Sciatic nerve (tissue), 2 donors: Measurements from ENCODE around the gene EPS8L1. TPM values are rescaled to one million over a fixed set of nuclear protein-coding genes. Genes with fewer than 3 reads are reported as not detected.

Experiments used
- ATAC-seq: fragments of 200-7000 bp; cut with Tn5 transposase; one replicate; pipeline ENCODE4 v1.9.1; 2020; ENCODE audit warnings: mild to moderate bottlenecking, moderate library complexity
- DNase-seq: peaks from one replicate; pipeline ENCODE4 v3.0.0-alpha.2; 2020; ENCODE audit warnings: low spot score
- intact Hi-C: fragments of 100-400 bp; cut with DNase I; formaldehyde crosslinking; loops from one replicate; pipeline ENCODE4 v1.14.2; 2022
- total RNA-seq: library from RNA; stranded (reverse); fragmentation: NEBNext Ultra II Directional; extraction: Animal tissue kit (Norgen Biotek cat#: 25700); gene quantifications from one replicate; pipeline ENCODE4 v1.2.1, GENCODE V29; 2021
- donor health status: DM: no; HTN: no; CAD: no.
- donor health status: DM: no; HTN: no; CAD: no.

EPS8L1 gene
- total RNA-seq, 1 donor from 2014 or later: 1.2 TPM

DNA sequence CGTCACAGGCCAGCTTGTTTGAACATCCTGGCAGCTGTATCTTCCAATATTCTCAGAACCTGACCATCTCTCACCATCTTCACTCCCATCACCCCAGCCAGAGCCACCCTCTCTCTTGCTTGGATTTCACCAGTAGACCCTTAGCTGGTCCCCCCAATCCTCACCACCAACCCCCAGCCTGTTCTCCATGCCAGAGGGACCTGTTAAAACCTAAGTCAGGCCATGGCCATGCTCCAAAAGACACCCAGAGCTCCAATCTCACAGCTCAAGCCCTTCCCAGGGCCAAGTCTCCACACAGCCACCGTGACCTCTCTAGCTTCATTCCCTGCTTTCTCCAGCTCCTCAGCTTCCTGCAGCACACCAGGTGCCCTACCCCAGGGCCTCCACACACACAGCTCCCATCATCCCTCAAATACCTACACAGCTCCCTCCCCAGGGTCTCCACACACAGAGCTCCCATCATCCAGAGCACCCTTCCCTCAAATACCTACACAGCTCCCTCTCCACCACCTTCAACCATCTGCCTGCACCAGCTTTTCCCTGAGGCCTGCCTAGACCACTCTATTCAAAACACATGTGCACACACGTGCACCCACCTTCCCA, 13.8 kb downstream of the EPS8L1 start:
- DNase-seq (no peak), ATAC-seq (no peak)
- intact Hi-C loops: no loop called here

DNA sequence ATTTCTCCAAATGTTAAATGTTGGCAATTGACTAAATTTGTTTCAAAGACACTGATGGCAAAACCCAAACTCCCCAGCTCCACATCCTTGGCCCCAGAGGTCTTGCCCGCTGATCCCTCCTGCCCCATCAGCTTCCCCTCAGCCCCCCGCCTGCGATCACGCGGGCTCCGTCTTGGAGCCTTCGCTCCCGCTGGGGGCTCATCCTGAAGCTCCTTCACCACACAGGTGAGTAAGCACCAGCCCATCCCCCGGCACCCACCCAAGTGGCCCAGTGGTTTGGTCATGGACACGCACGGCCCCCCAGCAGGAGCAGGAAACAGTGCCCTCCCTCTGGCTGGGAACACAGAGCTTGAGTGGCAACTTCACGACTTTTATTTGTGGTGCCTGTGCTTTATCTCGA, 14.9 kb downstream of the EPS8L1 start:
- DNase-seq (no peak), ATAC-seq (no peak)
- intact Hi-C loops: no loop called here

DNA sequence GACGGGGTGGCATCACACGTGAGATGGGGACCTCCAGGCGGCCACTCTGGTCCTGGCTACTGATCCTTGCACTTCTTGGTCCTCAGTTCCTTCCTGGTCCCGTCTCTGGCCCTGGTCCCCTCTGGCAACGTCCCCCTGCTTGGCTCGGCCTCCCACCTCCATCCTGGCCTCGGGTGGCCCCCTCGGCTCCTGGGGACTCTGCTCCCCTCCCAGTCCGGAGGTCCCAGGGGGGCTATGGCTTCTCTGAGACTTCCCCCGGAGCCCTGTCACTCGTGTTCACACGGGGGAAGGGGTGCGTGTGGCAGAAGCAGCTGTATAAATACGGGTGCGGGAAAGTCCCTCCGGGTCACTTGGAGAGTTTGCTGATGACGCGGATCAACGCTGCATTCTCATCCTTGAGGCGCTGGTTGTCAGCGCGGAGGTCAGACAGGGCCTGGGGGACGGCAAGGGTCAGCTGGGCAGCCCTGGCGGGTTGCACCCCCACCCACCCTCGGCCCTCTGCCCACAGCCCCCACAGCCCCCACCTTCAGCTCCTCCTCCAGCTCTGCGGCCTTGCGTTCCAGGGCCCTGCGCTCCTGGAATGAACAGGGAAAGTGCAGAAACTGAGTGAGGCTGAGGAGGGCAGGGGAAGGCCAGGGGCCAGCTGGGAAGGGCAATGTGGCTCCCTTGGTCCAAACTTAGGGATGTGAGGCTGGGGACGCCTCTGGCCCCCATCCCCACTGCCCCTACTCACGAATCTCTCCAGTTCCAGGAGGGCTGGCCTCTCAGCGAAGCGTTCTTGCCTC, 15.6 kb downstream of the EPS8L1 start:
- DNase-seq (no peak), ATAC-seq (no peak)
- intact Hi-C loops: no loop called here

DNA sequence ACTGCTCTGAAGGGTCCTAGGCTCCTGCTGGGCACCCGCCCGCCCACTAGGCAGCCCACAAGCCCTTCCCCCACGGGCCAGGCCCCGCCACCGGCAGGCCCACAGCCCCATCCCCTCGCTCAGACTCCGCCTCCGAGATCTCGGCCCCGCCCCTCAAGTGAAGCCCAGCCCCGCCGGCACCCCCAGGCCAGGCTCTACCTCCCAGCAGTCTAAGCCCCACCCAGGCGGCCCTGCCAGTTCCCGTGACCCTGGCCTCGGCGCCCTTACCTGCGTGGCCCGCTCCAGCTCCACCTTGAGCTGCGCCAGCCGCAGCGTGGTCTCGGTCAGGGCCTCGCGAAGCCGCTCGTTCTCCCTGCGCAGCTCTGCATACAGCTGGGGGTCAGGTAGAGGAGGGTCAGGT, 16.3 kb downstream of the EPS8L1 start:
- intact Hi-C loops: no loop called here
- ATAC-seq: no peak
- DNase-seq: no peak

DNA sequence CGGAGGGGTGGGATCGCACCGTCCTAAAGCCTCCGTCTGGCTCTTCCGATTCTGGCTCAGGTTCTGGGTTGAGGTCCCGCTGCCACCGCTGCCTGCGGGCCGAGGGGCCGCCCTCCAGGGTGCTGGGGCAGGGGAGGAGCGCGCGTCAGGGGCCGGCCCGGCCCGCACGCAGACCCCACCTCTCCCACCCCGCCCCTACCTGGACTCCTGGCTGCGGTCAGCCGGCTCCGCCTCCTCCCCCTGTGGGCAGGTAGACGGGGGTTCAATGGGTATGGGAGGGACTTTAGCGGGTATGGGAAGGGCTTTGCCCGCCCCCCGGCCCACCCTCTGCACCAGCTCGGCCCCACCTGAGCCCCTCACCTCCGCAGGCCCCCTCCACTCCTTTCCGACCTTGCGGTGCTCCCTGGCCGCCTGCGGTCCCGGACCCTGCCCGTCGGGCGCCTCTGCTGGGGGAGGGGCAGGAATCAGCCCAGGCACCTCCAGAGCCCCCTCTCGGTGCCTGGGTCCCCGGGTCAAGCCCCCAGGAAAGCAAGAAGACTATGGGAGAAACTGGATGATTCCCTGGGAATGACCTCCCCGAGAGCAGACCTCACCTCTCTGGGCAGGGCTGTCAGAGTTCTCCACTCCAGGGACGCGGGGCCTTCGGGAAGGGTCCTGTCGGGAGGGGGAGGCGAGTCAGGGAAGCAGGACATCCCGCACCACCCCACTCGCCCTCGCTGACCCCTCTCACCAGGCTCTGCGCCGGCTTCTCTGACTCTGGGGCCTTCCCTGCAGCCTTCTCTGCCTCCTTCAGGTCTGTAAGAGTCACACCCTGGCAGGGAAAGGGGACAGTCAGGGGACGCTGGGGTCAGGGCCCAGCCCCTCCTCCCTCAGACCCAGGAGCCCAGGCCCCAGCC, 17.0 kb downstream of the EPS8L1 start:
- ATAC-seq (no peak), DNase-seq (no peak)
- intact Hi-C loops: no loop called here

DNA sequence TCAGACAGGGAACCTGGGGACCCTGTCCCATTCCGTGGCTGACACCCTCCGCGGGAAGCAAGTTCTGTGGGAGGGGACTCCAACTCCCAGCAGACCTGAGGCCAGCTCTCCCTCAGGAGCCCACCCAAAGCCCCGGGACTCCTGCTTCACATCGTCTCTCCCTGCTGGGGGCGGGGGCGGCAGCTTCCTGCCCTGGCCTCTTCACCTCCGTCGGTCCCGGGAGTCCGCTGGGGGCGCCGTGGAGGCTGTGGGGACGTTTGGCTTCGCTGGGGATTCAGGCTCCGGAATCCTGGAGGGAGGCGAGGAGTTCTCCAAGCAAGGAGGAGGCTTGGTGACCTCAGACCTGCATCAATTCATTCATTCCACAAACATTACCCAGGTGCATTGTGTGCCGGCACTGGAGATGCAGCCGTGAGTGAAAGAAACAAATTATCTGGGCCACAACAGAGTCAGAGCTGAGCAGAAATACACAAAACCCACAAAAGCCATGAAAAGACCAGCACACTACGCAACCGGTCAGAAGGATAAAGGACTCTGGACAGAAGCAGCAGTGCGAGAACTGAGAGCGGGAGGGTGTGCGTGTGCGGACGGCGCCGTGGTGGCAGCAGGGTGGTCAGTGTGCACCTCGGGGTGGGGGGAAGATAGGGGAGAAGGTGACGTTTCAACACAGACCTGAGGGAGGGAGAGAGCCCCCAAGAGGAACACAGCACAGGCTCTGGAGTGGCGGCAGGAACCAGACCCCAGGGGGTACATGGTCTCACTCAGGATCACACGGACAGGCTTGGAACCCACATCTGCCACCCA, 19.0 kb downstream of the EPS8L1 start:
- ATAC-seq (no peak), DNase-seq (no peak)
- intact Hi-C loops: no loop called here

DNA sequence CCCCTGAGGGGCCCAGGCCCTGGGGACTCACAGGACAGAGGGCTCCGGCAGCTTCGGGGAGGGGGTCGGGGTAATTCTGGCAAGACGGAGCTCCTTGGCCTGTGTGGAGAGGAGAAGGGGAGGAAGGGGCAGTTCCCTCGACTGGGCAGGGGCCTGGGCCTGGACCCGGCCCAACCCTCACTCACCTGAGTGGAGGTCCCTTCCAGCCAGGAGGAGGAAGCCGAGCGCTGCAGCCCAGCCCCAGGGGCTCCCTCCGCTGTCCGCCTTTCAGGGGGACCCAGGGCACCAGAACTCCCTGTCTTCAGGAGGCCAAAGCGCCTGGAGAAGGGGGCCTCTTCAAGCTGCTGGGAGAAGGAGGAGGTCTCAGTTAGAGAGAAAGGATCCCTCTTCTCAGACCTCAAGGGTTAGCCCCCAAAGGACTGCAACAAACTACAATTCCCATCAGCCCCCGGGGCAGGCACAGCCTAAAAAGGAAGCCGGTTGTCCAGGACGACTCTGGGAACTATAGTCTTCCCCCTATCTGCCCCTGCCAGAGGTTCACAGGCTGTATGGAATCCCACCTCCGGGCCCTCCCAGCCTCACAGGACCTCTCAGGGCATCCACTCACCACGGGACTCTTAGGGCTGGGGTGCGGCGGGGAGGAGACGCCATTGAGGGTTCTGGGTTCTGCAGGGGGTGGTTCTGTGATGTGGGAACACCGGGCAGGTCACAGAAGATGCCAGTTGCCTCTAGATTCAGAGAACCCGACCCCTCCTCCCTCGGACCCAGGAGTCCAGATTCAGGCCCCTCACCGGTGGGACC, 19.8 kb downstream of the EPS8L1 start:
- ATAC-seq (no peak), DNase-seq (no peak)
- intact Hi-C loops: no loop called here

DNA sequence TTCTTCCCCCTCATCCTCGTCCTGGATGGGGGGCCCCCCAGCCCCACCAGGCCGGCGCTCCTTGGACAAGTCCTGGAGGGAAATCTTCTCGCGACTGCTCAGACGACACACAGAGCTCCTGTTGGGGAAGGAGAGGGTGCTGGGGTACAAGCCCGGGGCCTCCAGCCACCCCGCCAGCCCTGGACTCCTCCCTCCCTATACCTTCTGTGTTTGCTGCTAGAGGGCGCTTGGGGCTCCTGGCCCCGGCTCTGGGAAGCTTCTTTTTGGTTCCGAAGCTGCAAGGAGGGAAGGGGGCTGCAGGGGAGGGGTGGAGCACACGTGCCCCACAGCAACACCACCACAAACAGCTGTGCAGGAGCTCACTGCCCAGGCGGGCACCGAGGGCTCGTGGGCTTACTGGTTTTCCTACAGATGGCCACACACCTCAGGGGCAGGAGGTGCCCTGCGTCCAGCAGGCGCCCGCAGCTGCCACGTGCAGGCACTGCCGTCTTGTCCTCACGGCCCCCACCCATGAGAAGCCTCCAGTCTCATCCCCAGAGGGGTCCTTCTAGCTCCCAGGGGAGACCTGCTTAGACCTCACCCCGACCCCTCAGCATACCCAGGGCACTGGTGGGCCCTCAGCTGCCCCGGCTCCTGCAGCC, 20.5 kb downstream of the EPS8L1 start:
- intact Hi-C loops: no loop called here
- no peak for DNase-seq
- no peak for ATAC-seq

DNA sequence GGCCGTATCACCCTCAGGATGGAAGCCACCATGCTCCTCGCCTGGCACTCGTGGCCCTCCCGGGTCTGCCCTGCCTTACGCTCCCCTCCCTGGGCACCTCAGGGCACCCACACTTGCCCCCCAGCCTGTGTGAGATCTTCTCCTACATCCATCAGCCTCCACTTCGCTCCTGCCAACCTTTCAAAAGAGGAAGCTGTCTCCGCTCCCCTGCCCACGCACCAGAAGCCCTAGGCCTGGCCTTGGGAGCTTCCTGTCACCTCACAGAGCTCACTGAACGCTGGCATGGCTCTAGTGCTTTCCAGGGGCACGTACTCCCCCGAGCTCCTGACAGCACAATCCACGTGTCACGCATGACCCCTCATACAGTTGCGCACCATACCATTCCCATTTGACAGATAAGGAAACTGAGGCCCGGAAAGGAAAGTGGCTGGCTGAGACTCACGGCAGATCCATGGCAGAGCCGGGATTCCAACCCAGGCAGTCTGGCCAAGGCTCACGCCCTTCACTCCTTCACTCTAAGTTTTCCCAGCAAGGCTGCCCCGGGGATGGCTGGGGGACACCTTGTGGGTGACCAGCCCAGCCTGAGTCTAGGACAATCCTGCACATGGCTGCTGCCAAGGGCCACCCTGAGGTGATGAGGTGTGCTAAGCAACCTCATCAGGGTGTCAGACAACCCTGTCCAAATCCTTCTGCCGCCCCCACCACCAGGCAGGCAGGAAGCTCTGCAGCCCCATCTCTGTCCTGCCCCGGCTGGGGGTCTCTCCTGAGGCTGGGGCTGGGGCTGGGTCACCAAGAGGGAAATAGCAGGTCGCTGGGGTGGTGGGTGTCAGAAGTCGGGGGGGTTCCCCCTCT, 22.4 kb downstream of the EPS8L1 start:
- no peak for DNase-seq
- no peak for ATAC-seq
- intact Hi-C loops: no loop called here

DNA sequence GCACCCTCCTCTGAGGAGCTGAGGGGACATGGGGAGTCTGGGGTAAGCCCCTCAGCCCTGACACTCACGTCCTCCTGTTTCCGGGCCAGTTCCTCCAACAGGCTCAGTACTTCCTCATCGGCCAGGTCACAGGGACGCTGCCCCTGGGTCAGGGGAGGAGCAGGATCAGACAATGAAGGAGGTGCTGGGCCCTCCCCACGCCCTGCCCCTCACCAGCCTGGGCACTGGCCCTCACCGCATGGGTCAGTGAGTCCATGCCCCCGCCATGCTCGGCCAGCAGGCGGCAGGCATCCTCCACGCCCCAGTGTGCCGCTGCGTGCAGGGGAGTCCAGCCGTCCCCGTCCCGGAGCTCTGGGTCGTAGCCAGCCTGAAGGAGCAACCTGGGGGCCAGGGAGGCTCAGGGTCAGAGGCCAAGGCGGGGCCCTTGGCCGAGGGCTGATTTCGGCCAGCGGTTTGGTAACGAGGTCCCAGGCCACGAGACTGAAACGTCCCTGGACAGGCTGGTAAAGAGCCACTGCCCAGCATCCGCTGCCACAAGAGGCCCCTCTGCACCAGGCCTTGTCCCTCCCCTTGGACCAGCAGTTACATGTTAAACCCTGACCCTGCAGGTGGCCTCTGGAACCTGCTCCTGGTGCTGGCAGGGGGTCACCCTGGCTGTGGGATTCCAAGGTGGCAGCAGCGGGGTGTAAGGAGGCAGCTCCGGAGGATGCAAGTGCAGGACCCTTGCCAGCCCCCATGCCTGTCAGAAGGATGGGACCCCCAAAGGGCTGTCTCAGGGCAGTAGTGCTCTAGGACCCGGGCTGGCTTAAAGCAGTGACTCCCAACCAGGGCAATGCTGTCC, 23.3 kb downstream of the EPS8L1 start:
- no peak for DNase-seq
- no peak for ATAC-seq
- intact Hi-C loops: no loop called here

DNA sequence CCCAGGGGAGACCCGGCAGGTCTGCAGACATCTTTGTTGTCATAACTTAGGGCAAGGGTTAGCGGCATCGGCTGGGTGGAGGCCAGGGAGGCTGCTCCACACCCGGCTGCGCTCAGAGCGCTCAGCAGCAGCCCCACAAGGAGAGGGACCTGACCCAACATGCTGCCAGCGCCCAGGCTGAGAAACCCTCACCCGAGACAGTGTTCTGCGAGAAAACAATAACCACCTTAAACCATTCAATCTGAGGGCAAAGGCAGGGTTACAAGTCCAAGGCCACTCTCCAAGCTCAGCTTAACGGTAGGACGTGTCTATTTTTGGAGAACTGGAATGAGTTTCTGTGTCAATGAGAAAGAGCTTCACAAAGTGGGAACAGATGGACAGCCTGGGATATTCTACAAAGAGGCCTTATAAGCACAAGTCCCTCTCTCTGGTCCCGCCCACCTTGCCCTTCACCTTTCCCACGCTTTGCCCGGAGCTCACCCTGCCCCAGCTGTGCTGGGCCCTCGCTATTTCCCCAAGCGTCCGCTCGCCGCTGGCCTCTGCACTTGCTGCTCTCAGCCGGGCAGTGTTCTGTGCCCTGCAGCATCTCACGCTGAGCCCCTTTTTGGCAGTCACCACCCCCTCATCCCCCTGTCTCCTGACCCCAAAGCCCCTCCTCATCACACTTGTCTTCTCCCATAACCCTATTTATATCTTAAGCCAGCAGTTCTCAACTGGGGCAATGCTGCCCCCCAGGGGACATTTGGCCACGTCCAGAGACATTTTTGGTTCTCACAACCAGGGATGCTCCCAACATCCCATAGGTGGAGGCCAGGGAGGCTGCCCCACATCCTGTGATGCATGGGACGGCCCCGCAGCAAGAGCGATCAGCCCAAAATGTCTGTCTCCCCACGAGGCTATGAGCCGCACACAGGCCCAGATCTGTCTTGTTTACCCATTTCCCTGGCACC, 24.2 kb downstream of the EPS8L1 start:
- no peak for DNase-seq
- peak; percentile 76 for ATAC-seq
- intact Hi-C loops: no loop called here

DNA sequence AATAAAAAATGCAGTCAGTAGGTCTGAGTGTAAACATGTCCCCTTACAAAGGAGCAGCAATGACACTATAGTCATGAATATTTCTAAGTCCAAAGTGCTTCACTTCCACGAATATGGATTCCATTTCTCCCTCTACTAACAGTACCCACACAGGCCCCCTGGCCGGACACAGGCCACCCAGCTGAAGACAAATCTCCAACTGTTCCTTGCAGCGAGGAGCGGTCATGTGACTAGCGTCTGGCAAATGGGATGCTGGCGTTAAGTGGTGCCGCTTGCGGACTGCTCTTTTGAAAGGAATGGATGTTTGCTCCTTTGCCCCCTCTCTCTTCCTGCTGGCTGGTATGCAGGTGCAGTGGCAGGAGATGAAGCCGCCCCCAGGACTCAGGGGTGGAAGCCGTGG, 25.6 kb downstream of the EPS8L1 start:
- DNase-seq (no peak), ATAC-seq (no peak)
- intact Hi-C loops: no loop called here

DNA sequence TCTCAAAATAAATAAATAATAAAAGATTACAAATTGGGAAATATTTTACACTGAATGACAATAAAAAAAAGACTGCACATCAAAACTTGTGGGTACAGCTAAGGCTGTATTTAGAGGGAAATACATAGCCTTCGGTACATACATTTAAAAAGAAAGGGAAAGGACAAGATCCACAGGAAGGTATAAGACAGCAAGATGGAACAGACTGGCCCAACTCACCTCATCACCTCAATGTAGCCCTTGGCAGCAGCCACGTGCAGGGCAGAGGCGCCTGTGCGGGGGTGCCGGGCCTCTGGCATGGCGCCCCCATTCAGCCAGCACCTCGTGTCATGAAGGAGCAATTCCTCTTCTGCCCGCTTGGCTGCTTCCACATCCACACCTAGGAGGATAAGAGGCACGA, 27.5 kb downstream of the EPS8L1 start:
- intact Hi-C loops: no loop called here
- no peak for ATAC-seq
- DNase-seq: no peak

DNA sequence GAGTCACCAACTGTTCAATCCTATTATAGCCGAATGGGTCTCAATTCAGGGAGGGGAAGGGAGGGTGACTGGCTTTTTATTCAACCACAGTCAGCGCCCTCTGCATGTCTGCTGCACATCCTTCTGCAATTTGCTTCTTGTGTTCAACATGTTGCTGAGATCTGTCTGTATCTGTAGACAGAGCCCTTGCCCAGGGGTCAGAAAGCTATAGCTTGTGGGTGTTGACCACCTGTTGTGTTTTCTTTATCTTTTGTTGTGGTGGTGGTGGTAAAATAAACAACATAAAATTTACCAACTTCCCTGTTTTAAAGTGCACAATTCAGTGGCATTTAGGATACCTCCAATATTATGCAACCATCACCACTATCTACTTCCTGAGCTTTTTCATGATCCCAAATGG, 29.6 kb downstream of the EPS8L1 start:
- ATAC-seq (no peak), DNase-seq (no peak)
- intact Hi-C loops: no loop called here

DNA sequence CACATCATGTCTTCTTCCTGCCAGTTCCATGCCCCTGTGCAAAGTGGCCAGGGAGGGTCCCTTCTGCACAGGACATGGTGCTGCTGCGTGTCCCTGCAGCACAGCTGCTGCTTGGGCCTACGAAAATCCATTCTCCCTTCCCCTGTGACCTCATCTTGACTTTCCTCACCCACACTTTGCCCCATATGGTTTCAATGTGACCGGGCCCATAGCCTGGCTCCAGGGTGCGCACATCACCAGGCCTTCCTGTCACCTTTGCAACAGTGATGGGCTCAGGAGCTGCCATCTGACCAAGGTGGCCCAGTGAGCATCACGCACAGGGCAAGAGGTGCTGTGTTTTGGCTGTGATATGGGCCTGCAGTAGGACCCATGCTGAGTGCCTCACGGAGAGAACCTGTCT, 30.9 kb downstream of the EPS8L1 start:
- ATAC-seq: no peak
- no peak for DNase-seq
- intact Hi-C loops: no loop called here
